WTC11 (cell line): ENCODE data around the gene LPAR3. TPM values are rescaled to one million over a fixed set of nuclear protein-coding genes. Genes with fewer than 3 reads are reported as not detected.

Source experiments
- ATAC-seq: fragments of 200-7000 bp; cut with Tn5 transposase; 2 replicates; pipeline ENCODE4 v1.10.0; 2021; ENCODE audit warnings: mild to moderate bottlenecking, moderate library complexity
- CTCF ChIA-PET: fragments of 300-600 bp; sonication (Branson Sonifier 250); formaldehyde crosslinking; loops from one replicate; lab custom pipeline; 2021; ENCODE audit warnings: antibody characterized with exemption; lab: Charles Lee
- POLR2A ChIA-PET: fragments of 350-600 bp; sonication (Branson Sonifier 250); formaldehyde crosslinking; loops from one replicate; lab custom pipeline; 2021; ENCODE audit warnings: antibody characterized with exemption; lab: Charles Lee
- DNase-seq: peaks from one replicate; pipeline ENCODE4 v3.0.0; 2021; ENCODE audit warnings: low spot score
- H3K27ac Mint-ChIP-seq: 2 replicates; pipeline ENCODE4 v1.8.0; 2021; ENCODE audit warnings: mixed read lengths
- H3K27me3 Mint-ChIP-seq: 2 replicates; pipeline ENCODE4 v1.8.0; 2021; ENCODE audit warnings: low read depth, mild to moderate bottlenecking, moderate library complexity, mixed read lengths
- H3K36me3 Mint-ChIP-seq: 2 replicates; pipeline ENCODE4 v1.8.0; 2021; ENCODE audit warnings: mixed read lengths
- H3K4me1 Mint-ChIP-seq: 2 replicates; pipeline ENCODE4 v1.8.0; 2022; ENCODE audit warnings: mixed read lengths
- H3K4me3 Mint-ChIP-seq: 2 replicates; pipeline ENCODE4 v1.8.0; 2021; ENCODE audit warnings: mild to moderate bottlenecking, moderate library complexity, mixed read lengths
- H3K9me3 Mint-ChIP-seq: 2 replicates; pipeline ENCODE4 v1.8.0; 2021; ENCODE audit warnings: mixed read lengths
- NFATC4 ChIP-seq: fragments of 250-450 bp; sonication (Bioruptor Pico); IDR thresholded peaks from 2 replicates; pipeline ENCODE4 v1.9.0; 2021; ENCODE audit warnings: mild to moderate bottlenecking
- SMAD3 ChIP-seq: sonication (generic); formaldehyde crosslinking; IDR thresholded peaks from 2 replicates; pipeline ENCODE4 v1.8.0; 2022; ENCODE audit warnings: missing genetic modification reagents, mild to moderate bottlenecking, borderline replicate concordance
- SMAD4 ChIP-seq: sonication (generic); formaldehyde crosslinking; IDR thresholded peaks from 2 replicates; pipeline ENCODE4 v1.8.0; 2022; ENCODE audit warnings: mild to moderate bottlenecking, missing genetic modification reagents
- ZNF121 ChIP-seq: sonication (generic); formaldehyde crosslinking; IDR thresholded peaks from 2 replicates; pipeline ENCODE4 v1.8.0; 2023; ENCODE audit warnings: missing genetic modification reagents
- ZNF138 ChIP-seq: sonication (generic); formaldehyde crosslinking; conservative IDR thresholded peaks from 2 replicates; pipeline ENCODE4 v1.8.1; 2022; ENCODE audit warnings: mild to moderate bottlenecking, moderate library complexity, missing genetic modification reagents
- total RNA-seq: library from RNA; stranded (reverse); gene quantifications from 3 replicates; pipeline ENCODE4 v1.2.3, GENCODE V29; 2021
- TF ChIP-seq, protein P1 (sequence below): sonication (generic); formaldehyde crosslinking; IDR thresholded peaks from 2 replicates; pipeline ENCODE4 v1.8.1; 2022; ENCODE audit warnings: missing genetic modification reagents, borderline replicate concordance
- TF ChIP-seq, protein P2 (sequence below): sonication (generic); formaldehyde crosslinking; IDR thresholded peaks from 2 replicates; pipeline ENCODE4 v1.8.0; 2022; ENCODE audit warnings: missing genetic modification reagents
- TF ChIP-seq, protein P3 (sequence below): fragments of 250-450 bp; sonication (Bioruptor Pico); IDR thresholded peaks from 2 replicates; pipeline ENCODE4 v1.9.0; 2021; ENCODE audit warnings: moderate library complexity, mild to moderate bottlenecking, inconsistent platforms, borderline replicate concordance
- TF ChIP-seq, protein P4 (sequence below): sonication (generic); formaldehyde crosslinking; IDR thresholded peaks from 2 replicates; pipeline ENCODE4 v1.8.1; 2023; ENCODE audit warnings: mild to moderate bottlenecking, missing genetic modification reagents, moderate library complexity
- TF ChIP-seq, protein P5 (sequence below): sonication (generic); formaldehyde crosslinking; IDR thresholded peaks from 2 replicates; pipeline ENCODE4 v1.8.1; 2022; ENCODE audit warnings: low read depth, mild to moderate bottlenecking, moderate library complexity, missing genetic modification reagents, borderline replicate concordance
- TF ChIP-seq, protein P6 (sequence below): sonication (generic); formaldehyde crosslinking; IDR thresholded peaks from 2 replicates; pipeline ENCODE4 v1.8.0; 2022; ENCODE audit warnings: mild to moderate bottlenecking, missing genetic modification reagents
- TF ChIP-seq, protein P7 (sequence below): sonication (generic); formaldehyde crosslinking; IDR thresholded peaks from 2 replicates; pipeline ENCODE4 v1.8.1; 2023; ENCODE audit warnings: mild to moderate bottlenecking, missing genetic modification reagents, borderline replicate concordance
- TF ChIP-seq, protein P8 (sequence below): sonication (generic); formaldehyde crosslinking; IDR thresholded peaks from 2 replicates; pipeline ENCODE4 v1.8.1; 2023; ENCODE audit warnings: mild to moderate bottlenecking, missing genetic modification reagents

The LPAR3 gene
- total RNA-seq, 1 experiment from 2014 or later: 33.3 TPM

DNA sequence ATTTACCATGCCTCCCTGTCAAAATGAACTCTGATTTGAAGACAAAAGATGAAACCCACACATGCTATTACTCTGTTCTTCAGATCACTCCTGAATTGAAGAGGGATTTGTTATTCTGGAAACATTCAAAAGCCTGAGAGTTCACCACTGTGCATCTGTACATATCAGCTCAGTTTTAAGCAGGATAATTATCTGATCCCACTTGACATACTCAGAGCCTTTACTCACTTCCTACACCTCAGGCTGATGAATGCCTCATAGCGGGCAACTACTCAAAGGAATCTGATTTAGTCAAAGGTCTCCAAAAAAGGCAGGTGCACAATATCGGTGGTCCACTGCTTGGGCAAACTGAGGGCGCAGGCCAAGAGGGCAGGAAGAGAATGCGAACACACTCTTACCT, 47.5 kb upstream of the LPAR3 start (continued):
- TF ChIP-seq, protein P1, sequence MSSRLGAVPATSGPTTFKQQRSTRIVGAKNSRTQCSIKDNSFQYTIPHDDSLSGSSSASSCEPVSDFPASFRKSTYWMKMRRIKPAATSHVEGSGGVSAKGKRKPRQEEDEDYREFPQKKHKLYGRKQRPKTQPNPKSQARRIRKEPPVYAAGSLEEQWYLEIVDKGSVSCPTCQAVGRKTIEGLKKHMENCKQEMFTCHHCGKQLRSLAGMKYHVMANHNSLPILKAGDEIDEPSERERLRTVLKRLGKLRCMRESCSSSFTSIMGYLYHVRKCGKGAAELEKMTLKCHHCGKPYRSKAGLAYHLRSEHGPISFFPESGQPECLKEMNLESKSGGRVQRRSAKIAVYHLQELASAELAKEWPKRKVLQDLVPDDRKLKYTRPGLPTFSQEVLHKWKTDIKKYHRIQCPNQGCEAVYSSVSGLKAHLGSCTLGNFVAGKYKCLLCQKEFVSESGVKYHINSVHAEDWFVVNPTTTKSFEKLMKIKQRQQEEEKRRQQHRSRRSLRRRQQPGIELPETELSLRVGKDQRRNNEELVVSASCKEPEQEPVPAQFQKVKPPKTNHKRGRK (CRISPR knock-in tag): no peak
- TF ChIP-seq SMAD4 (CRISPR knock-in tag) (no peak), ZNF138 (CRISPR knock-in tag) (no peak), SMAD3 (CRISPR knock-in tag) (no peak)
- TF ChIP-seq, protein P2, sequence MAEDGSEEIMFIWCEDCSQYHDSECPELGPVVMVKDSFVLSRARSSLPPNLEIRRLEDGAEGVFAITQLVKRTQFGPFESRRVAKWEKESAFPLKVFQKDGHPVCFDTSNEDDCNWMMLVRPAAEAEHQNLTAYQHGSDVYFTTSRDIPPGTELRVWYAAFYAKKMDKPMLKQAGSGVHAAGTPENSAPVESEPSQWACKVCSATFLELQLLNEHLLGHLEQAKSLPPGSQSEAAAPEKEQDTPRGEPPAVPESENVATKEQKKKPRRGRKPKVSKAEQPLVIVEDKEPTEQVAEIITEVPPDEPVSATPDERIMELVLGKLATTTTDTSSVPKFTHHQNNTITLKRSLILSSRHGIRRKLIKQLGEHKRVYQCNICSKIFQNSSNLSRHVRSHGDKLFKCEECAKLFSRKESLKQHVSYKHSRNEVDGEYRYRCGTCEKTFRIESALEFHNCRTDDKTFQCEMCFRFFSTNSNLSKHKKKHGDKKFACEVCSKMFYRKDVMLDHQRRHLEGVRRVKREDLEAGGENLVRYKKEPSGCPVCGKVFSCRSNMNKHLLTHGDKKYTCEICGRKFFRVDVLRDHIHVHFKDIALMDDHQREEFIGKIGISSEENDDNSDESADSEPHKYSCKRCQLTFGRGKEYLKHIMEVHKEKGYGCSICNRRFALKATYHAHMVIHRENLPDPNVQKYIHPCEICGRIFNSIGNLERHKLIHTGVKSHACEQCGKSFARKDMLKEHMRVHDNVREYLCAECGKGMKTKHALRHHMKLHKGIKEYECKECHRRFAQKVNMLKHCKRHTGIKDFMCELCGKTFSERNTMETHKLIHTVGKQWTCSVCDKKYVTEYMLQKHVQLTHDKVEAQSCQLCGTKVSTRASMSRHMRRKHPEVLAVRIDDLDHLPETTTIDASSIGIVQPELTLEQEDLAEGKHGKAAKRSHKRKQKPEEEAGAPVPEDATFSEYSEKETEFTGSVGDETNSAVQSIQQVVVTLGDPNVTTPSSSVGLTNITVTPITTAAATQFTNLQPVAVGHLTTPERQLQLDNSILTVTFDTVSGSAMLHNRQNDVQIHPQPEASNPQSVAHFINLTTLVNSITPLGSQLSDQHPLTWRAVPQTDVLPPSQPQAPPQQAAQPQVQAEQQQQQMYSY (CRISPR knock-in tag): no peak
- TF ChIP-seq, protein P3, sequence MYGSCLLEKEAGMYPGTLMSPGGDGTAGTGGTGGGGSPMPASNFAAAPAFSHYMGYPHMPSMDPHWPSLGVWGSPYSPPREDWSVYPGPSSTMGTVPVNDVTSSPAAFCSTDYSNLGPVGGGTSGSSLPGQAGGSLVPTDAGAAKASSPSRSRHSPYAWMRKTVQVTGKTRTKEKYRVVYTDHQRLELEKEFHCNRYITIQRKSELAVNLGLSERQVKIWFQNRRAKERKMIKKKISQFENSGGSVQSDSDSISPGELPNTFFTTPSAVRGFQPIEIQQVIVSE (CRISPR knock-in tag): no peak
- TF ChIP-seq, protein P4, sequence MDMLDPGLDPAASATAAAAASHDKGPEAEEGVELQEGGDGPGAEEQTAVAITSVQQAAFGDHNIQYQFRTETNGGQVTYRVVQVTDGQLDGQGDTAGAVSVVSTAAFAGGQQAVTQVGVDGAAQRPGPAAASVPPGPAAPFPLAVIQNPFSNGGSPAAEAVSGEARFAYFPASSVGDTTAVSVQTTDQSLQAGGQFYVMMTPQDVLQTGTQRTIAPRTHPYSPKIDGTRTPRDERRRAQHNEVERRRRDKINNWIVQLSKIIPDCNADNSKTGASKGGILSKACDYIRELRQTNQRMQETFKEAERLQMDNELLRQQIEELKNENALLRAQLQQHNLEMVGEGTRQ (CRISPR knock-in tag): no peak
- TF ChIP-seq, protein P5, sequence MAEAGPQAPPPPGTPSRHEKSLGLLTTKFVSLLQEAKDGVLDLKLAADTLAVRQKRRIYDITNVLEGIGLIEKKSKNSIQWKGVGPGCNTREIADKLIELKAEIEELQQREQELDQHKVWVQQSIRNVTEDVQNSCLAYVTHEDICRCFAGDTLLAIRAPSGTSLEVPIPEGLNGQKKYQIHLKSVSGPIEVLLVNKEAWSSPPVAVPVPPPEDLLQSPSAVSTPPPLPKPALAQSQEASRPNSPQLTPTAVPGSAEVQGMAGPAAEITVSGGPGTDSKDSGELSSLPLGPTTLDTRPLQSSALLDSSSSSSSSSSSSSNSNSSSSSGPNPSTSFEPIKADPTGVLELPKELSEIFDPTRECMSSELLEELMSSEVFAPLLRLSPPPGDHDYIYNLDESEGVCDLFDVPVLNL (CRISPR knock-in tag): no peak
- TF ChIP-seq, protein P6, sequence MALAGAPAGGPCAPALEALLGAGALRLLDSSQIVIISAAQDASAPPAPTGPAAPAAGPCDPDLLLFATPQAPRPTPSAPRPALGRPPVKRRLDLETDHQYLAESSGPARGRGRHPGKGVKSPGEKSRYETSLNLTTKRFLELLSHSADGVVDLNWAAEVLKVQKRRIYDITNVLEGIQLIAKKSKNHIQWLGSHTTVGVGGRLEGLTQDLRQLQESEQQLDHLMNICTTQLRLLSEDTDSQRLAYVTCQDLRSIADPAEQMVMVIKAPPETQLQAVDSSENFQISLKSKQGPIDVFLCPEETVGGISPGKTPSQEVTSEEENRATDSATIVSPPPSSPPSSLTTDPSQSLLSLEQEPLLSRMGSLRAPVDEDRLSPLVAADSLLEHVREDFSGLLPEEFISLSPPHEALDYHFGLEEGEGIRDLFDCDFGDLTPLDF (CRISPR knock-in tag): no peak

DNA sequence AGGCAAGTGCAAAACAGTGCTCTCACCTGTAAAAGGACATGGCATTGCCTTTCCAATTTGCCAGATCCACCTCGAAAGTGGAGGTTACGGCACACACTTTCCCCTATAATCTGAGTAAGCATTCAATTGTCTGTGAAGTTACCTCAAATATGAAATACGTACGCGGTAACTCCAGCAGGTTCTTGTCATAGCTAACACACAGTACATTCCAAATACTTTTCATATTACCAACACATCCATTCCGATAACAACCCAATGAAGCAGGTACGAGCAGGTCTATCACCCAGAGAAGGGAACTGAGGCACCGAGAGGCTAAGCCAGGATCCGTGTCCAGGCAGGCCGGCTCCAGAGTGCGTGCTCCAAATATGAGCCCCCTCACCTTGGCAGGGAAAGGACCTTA, 46.8 kb upstream of the LPAR3 start:
- H3K4me3 Mint-ChIP-seq: no peak overlapping the region
- no peaks in the 10 kb centered on the region for H3K27me3 Mint-ChIP-seq
- no peak for ATAC-seq
- no peaks in the 10 kb centered on the region for H3K36me3 Mint-ChIP-seq
- ChIA-PET CTCF (interaction anchor here (2.1 kb wide), 1 partner anchor 320 kb away, joined by 9 read pairs; the partner anchor contains the start of gene C1orf52), POLR2A (no interaction called here)
- H3K4me1 Mint-ChIP-seq: peaks cover 8% of the 10 kb centered on the region
- no peak overlapping the region for H3K27ac Mint-ChIP-seq
- no peaks in the 10 kb centered on the region for H3K9me3 Mint-ChIP-seq
- TF ChIP-seq ZNF121: no peak
- TF ChIP-seq, protein P7, sequence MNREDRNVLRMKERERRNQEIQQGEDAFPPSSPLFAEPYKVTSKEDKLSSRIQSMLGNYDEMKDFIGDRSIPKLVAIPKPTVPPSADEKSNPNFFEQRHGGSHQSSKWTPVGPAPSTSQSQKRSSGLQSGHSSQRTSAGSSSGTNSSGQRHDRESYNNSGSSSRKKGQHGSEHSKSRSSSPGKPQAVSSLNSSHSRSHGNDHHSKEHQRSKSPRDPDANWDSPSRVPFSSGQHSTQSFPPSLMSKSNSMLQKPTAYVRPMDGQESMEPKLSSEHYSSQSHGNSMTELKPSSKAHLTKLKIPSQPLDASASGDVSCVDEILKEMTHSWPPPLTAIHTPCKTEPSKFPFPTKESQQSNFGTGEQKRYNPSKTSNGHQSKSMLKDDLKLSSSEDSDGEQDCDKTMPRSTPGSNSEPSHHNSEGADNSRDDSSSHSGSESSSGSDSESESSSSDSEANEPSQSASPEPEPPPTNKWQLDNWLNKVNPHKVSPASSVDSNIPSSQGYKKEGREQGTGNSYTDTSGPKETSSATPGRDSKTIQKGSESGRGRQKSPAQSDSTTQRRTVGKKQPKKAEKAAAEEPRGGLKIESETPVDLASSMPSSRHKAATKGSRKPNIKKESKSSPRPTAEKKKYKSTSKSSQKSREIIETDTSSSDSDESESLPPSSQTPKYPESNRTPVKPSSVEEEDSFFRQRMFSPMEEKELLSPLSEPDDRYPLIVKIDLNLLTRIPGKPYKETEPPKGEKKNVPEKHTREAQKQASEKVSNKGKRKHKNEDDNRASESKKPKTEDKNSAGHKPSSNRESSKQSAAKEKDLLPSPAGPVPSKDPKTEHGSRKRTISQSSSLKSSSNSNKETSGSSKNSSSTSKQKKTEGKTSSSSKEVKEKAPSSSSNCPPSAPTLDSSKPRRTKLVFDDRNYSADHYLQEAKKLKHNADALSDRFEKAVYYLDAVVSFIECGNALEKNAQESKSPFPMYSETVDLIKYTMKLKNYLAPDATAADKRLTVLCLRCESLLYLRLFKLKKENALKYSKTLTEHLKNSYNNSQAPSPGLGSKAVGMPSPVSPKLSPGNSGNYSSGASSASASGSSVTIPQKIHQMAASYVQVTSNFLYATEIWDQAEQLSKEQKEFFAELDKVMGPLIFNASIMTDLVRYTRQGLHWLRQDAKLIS (CRISPR knock-in tag): no peak
- TF ChIP-seq NFATC4 (CRISPR knock-in tag): no peak
- TF ChIP-seq, protein P8, sequence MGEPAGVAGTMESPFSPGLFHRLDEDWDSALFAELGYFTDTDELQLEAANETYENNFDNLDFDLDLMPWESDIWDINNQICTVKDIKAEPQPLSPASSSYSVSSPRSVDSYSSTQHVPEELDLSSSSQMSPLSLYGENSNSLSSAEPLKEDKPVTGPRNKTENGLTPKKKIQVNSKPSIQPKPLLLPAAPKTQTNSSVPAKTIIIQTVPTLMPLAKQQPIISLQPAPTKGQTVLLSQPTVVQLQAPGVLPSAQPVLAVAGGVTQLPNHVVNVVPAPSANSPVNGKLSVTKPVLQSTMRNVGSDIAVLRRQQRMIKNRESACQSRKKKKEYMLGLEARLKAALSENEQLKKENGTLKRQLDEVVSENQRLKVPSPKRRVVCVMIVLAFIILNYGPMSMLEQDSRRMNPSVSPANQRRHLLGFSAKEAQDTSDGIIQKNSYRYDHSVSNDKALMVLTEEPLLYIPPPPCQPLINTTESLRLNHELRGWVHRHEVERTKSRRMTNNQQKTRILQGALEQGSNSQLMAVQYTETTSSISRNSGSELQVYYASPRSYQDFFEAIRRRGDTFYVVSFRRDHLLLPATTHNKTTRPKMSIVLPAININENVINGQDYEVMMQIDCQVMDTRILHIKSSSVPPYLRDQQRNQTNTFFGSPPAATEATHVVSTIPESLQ (CRISPR knock-in tag): no peak
- TF ChIP-seq, all 79 proteins: peak for 0
- DNase-seq: no peak
